ENCODE results near the gene ORC5. TPM values are rescaled to one million over a fixed set of nuclear protein-coding genes. Genes with fewer than 3 reads are reported as not detected.

ORC5 gene
- total RNA-seq, 1 experiment from 2014 or later, result 21.0 TPM

- no peak overlapping the region for H3K4me3 Mint-ChIP-seq
These were observed 84.0 kb downstream of the ORC5 start for GRCh38 chr7:104123786-104124185.

More at GRCh38 chr7:104123786-104124185, 84.0 kb downstream of the ORC5 start:
- H3K36me3 Mint-ChIP-seq, result peaks cover 8% of the 10 kb centered on the region; the same call in 1 of the 2 replicates
- TF ChIP-seq PRDM15 (CRISPR knock-in tag; IDR thresholded peaks at IDR 0.05), result no peak
- TF ChIP-seq PREB (CRISPR knock-in tag; IDR thresholded peaks at IDR 0.05; ENCODE audit: borderline replicate concordance), result no peak
- TF ChIP-seq ATF6 (CRISPR knock-in tag; IDR thresholded peaks at IDR 0.05), result no peak
- TF ChIP-seq USF2 (CRISPR knock-in tag; IDR thresholded peaks at IDR 0.05), result no peak
- TF ChIP-seq SP1 (CRISPR knock-in tag; conservative IDR thresholded peaks at IDR 0.05), result no peak
- TF ChIP-seq E2F5 (CRISPR knock-in tag; IDR thresholded peaks at IDR 0.05), result no peak
- TF ChIP-seq RORB (CRISPR knock-in tag; IDR thresholded peaks at IDR 0.05), result no peak
- no peak for TF ChIP-seq PRRX2 (CRISPR knock-in tag; IDR thresholded peaks at IDR 0.05)
- no peak for TF ChIP-seq MAX (CRISPR knock-in tag; IDR thresholded peaks at IDR 0.05)
- no peak for TF ChIP-seq EMX1 (CRISPR knock-in tag; IDR thresholded peaks at IDR 0.05)
- no peak for TF ChIP-seq CREB1 (CRISPR knock-in tag; IDR thresholded peaks at IDR 0.05)
- TF ChIP-seq ZNF219 (CRISPR knock-in tag; IDR thresholded peaks at IDR 0.05; ENCODE audit: borderline replicate concordance), result no peak
- TF ChIP-seq ETV6 (CRISPR knock-in tag; IDR thresholded peaks at IDR 0.05), result no peak
- TF ChIP-seq ZNF263 (CRISPR knock-in tag; IDR thresholded peaks at IDR 0.05; ENCODE audit: low read depth), result no peak
- no peak for TF ChIP-seq USF1 (CRISPR knock-in tag; IDR thresholded peaks at IDR 0.05)
- no peak for TF ChIP-seq CDX4 (CRISPR knock-in tag; IDR thresholded peaks at IDR 0.05; ENCODE audit: borderline replicate concordance)
- TF ChIP-seq NFATC4 (CRISPR knock-in tag; IDR thresholded peaks at IDR 0.05), result no peak
- ATAC-seq (no peak), DNase-seq (ENCODE audit: low spot score) (no peak)
- H3K27ac Mint-ChIP-seq, result no peak overlapping the region
- H3K9me3 Mint-ChIP-seq, result peaks cover 2% of the 10 kb centered on the region; the same call in 1 of the 2 replicates
- ChIA-PET CTCF (no interaction called here), POLR2A (no interaction called here)
- H3K4me1 Mint-ChIP-seq, result peaks cover 16% of the 10 kb centered on the region
- H3K27me3 Mint-ChIP-seq (ENCODE audit: low read depth), result no peaks in the 10 kb centered on the region

All from WTC11 (cell line).